SK-N-SH (cell line): ENCODE measurements around the gene MAST2. TPM values are rescaled to one million over a fixed set of nuclear protein-coding genes. Genes with fewer than 3 reads are reported as not detected.

Source experiments
- CTCF ChIA-PET: fragments of 300-600, 350-600 bp; formaldehyde crosslinking; extraction: SDS; loops from one replicate; lab custom pipeline; 2021; lab: Yijun Ruan, JAX
- POLR2A ChIA-PET: fragments of 350-600 bp; sonication (Branson Sonifier 250); formaldehyde crosslinking; extraction: SDS; loops from one replicate; lab custom pipeline; 2020; ENCODE audit warnings: antibody characterized with exemption, inconsistent platforms; lab: Yijun Ruan, JAX
- DNase-seq: peaks from one replicate; pipeline ENCODE4 v3.0.0; 2012
- H2AFZ ChIP-seq: fragments of 200-600 bp; sonication (generic); 2 replicates; pipeline ENCODE4 v1.8.1; 2016; ENCODE audit warnings: antibody characterized with exemption, mild to moderate bottlenecking, low read depth
- H3F3A ChIP-seq: fragments of 200-600 bp; sonication (generic); replicated peaks from 2 replicates; pipeline ENCODE3; 2016; ENCODE audit warnings: antibody characterized with exemption, mild to moderate bottlenecking; ENCODE audit not compliant: insufficient read depth
- H3K27ac ChIP-seq, 2 experiments: fragments of 200-500 bp in 1 of 2; fragments of 200-600 bp in 1 of 2; sonication (Bioruptor generic) in 1 of 2; sonication (generic), shearing (Covaris generic) in 1 of 2; 2 replicates each; pipeline versions ENCODE4 v1.5.1 to v1.6.1; 2014 to 2016; ENCODE audit warnings: low read depth in 2 of 2, inconsistent platforms in 1 of 2, low read length in 1 of 2, mild to moderate bottlenecking in 1 of 2, mixed read lengths in 1 of 2
- H3K27me3 ChIP-seq: fragments of 200-600 bp; sonication (generic), shearing (Covaris generic); 2 replicates; pipeline ENCODE4 v1.6.1; 2016; ENCODE audit warnings: mixed run types; ENCODE audit not compliant: insufficient read depth
- H3K36me3 ChIP-seq, 2 experiments: fragments of 200-500 bp in 1 of 2; fragments of 200-600 bp in 1 of 2; sonication (Bioruptor generic) in 1 of 2; sonication (generic) in 1 of 2; replicated peaks in 1 of 2; 2 replicates each; pipeline versions ENCODE3 to v1.5.1; 2014 to 2016; ENCODE audit warnings: low read length in 1 of 2, mild to moderate bottlenecking in 1 of 2; ENCODE audit not compliant: insufficient read depth in 2 of 2, control insufficient read depth in 1 of 2
- H3K4me1 ChIP-seq, 2 experiments: fragments of 200-500 bp in 1 of 2; fragments of 200-600 bp in 1 of 2; sonication (Bioruptor generic) in 1 of 2; sonication (generic), shearing (Covaris generic) in 1 of 2; 2 replicates each; pipeline versions ENCODE4 v1.5.1 to v1.6.1; 2014 to 2016; ENCODE audit warnings: low read depth in 1 of 2, low read length in 1 of 2, mixed run types in 1 of 2; ENCODE audit not compliant: insufficient read depth in 2 of 2, control insufficient read depth in 1 of 2
- H3K4me2 ChIP-seq: fragments of 200-600 bp; sonication (generic), shearing (Covaris generic); 2 replicates; pipeline ENCODE4 v1.6.1; 2017; ENCODE audit warnings: mixed run types
- H3K4me3 ChIP-seq, 2 experiments: fragments of 200-500 bp in 1 of 2; fragments of 200-600 bp in 1 of 2; sonication (Bioruptor generic) in 1 of 2; sonication (generic), shearing (Covaris generic) in 1 of 2; 2 replicates each; pipeline versions ENCODE4 v1.5.1 to v1.8.1; 2014 to 2016; ENCODE audit warnings: low read depth in 2 of 2, inconsistent platforms in 1 of 2, low read length in 1 of 2, mild to moderate bottlenecking in 1 of 2, mixed read lengths in 1 of 2, moderate library complexity in 1 of 2
- H3K79me2 ChIP-seq: fragments of 200-600 bp; sonication (generic); 2 replicates; pipeline ENCODE4 v1.8.1; 2017; ENCODE audit warnings: mild to moderate bottlenecking; ENCODE audit not compliant: insufficient read depth
- H3K9ac ChIP-seq: fragments of 200-600 bp; sonication (generic); 2 replicates; pipeline ENCODE4 v1.6.1; 2017; ENCODE audit warnings: mixed run types
- H3K9me2 ChIP-seq: fragments of 200-600 bp; sonication (generic); 2 replicates; pipeline ENCODE4 v1.6.1; 2017; ENCODE audit warnings: mixed run types
- H3K9me3 ChIP-seq: fragments of 200-600 bp; sonication (generic); 2 replicates; pipeline ENCODE4 v1.6.1; 2017; ENCODE audit warnings: mixed run types, mild to moderate bottlenecking, moderate library complexity
- H4K20me1 ChIP-seq: fragments of 200-600 bp; sonication (generic); 2 replicates; pipeline ENCODE4 v1.6.1; 2017; ENCODE audit warnings: mild to moderate bottlenecking, mixed run types; ENCODE audit not compliant: insufficient read depth
- EP300 ChIP-seq, 2 experiments: IDR thresholded peaks; 2 replicates each; pipeline versions ENCODE4 v1.4.0 to v1.6.1; 2012; ENCODE audit warnings: borderline replicate concordance in 1 of 2, low read depth in 1 of 2, low read length in 1 of 2
- EZH2phosphoT487 ChIP-seq: fragments of 200-600 bp; sonication (generic); IDR thresholded peaks from 2 replicates; pipeline ENCODE4 v1.6.1; 2017; ENCODE audit warnings: low read depth, mixed run types, mild to moderate bottlenecking, antibody characterized with exemption, moderate library complexity, borderline replicate concordance
- FOSL2 ChIP-seq: IDR thresholded peaks from 2 replicates; pipeline ENCODE4 v1.4.0; 2012; ENCODE audit warnings: low read depth, mild to moderate bottlenecking, moderate library complexity, borderline replicate concordance
- FOXJ3 ChIP-seq: sonication (generic); formaldehyde crosslinking; IDR thresholded peaks from 2 replicates; pipeline ENCODE4 v1.5.1; 2020; ENCODE audit warnings: mild to moderate bottlenecking, missing genetic modification reagents
- GABPA ChIP-seq: IDR thresholded peaks from 2 replicates; pipeline ENCODE4 v1.4.0; 2012; ENCODE audit warnings: low read depth, mild to moderate bottlenecking
- GATA2 ChIP-seq: sonication (generic); formaldehyde crosslinking; IDR thresholded peaks from 2 replicates; pipeline ENCODE4 v1.5.0; 2020; ENCODE audit warnings: mild to moderate bottlenecking, missing genetic modification reagents
- JUND ChIP-seq: IDR thresholded peaks from 2 replicates; pipeline ENCODE4 v1.4.0; 2012
- MXI1 ChIP-seq: IDR thresholded peaks from 2 replicates; pipeline ENCODE4 v1.6.1; 2012; ENCODE audit warnings: mild to moderate bottlenecking, low read depth, low read length, improper control_type of control experiment
- NFIC ChIP-seq: IDR thresholded peaks from 2 replicates; pipeline ENCODE4 v1.4.0; 2012; ENCODE audit warnings: borderline replicate concordance
- POLR2AphosphoS5 ChIP-seq: IDR thresholded peaks from 2 replicates; pipeline ENCODE4 v1.6.1; 2012; ENCODE audit warnings: low read depth, low read length
- RCOR1 ChIP-seq: fragments of 150-350 bp; IDR thresholded peaks from 2 replicates; pipeline ENCODE4 v1.6.1; 2017; ENCODE audit warnings: antibody characterized with exemption, low read length
- RFX5 ChIP-seq: IDR thresholded peaks from 2 replicates; pipeline ENCODE4 v1.6.1; 2012; ENCODE audit warnings: mild to moderate bottlenecking, improper control_type of control experiment, low read length
- RXRA ChIP-seq: IDR thresholded peaks from 2 replicates; pipeline ENCODE4 v1.4.0; 2012; ENCODE audit warnings: low read depth, mild to moderate bottlenecking, borderline replicate concordance
- SIN3A ChIP-seq: IDR thresholded peaks from 2 replicates; pipeline ENCODE4 v1.6.1; 2012; ENCODE audit warnings: low read depth, mild to moderate bottlenecking, low read length, moderate library complexity, borderline replicate concordance
- SMC3 ChIP-seq: IDR thresholded peaks from 2 replicates; pipeline ENCODE4 v1.6.1; 2012; ENCODE audit warnings: low read depth, low read length, improper control_type of control experiment
- TCF12 ChIP-seq: IDR thresholded peaks from 2 replicates; pipeline ENCODE4 v1.4.0; 2012
- TEAD4 ChIP-seq: IDR thresholded peaks from 2 replicates; pipeline ENCODE4 v1.4.0; 2012; ENCODE audit warnings: mild to moderate bottlenecking, borderline replicate concordance; ENCODE audit not compliant: insufficient read depth
- YY1 ChIP-seq: IDR thresholded peaks from 2 replicates; pipeline ENCODE4 v1.4.0; 2012; ENCODE audit warnings: low read depth, mild to moderate bottlenecking
- WGBS: methylation state at CpG from one replicate; pipeline ENCODE4 v1.1.6; 2017; ENCODE audit warnings: low lambda C conversion rate; 5-methylcytosine and 5-hydroxymethylcytosine counted together
- polyA plus RNA-seq, 3 experiments: library from polyadenylated mRNA; depleted of rRNA; stranded (reverse); fragments of >200 nt; gene quantifications; 2 replicates each; pipeline ENCODE4 v1.2.3, GENCODE V29; 2012
- TF ChIP-seq, protein P1 (sequence below): IDR thresholded peaks from 2 replicates; pipeline ENCODE4; 2012
- TF ChIP-seq, protein P2 (sequence below): IDR thresholded peaks from 2 replicates; pipeline ENCODE4 v1.4.0; 2012; ENCODE audit warnings: low read depth, borderline replicate concordance
- TF ChIP-seq, protein P3 (sequence below): IDR thresholded peaks from 2 replicates; pipeline ENCODE4 v1.4.0; 2012; ENCODE audit warnings: low read depth
- TF ChIP-seq, protein P4 (sequence below): IDR thresholded peaks from 2 replicates; pipeline ENCODE4 v1.4.0; 2012; ENCODE audit warnings: low read depth, borderline replicate concordance
- TF ChIP-seq, protein P5 (sequence below): fragments of 150-350 bp; IDR thresholded peaks from 2 replicates; pipeline ENCODE4 v1.6.1; 2016; ENCODE audit warnings: mild to moderate bottlenecking, low read depth, low read length

The MAST2 gene
- polyA plus RNA-seq, 1 of the 3 experiments (the other 2 are of a cell fraction): 53.4 TPM

DNA sequence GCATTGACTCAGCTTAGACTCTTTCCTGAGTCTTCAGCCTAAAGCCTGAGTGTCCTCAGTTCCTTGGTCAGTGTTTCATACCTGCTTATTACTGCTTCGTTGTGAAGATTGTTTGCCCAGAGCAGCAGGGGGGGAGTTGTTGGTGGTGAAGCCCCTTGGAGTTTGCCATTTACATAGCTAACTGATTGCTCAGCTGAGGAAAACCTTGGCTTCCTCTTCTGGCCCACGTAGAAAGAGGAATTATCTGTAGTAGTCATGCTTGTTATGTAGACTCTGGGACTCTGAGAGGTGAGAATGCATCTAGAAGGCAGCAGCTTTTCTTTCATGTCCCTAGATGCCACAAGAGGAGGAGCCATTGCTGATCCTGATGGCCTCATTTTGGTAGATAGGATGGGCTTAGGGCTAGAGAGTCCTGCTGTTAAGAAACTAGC, 125.9 kb downstream of the MAST2 start:
- Histone ChIP-seq H3K9ac (peak overlapping the region; percentile 27; the same call in 1 of the 2 replicates), H3K36me3 (no peaks in the 10 kb centered on the region), H3K4me3 (no peak overlapping the region), H3K9me3 (no peaks in the 10 kb centered on the region), H3F3A (peaks cover 21% of the 10 kb centered on the region), H3K4me2 (peak overlapping the region; percentile 47), H3K27ac (peak overlapping the region in 1 of 2 experiments; percentile 68; a peak in 2 of 4 replicates), H3K9me2 (no peaks in the 10 kb centered on the region), H3K4me1 (peaks cover 2 to 30% of the 10 kb centered on the region in 2 experiments; a peak in 2 of 4 replicates), H3K27me3 (no peaks in the 10 kb centered on the region), H4K20me1 (no peaks in the 10 kb centered on the region), H3K79me2 (peaks cover 32% of the 10 kb centered on the region), H2AFZ (no peak overlapping the region)
- WGBS: 11% methylated on average over 2 of the region's 2 CpGs
- peak; percentile 41; the same call in 1 of the 2 replicates for TF ChIP-seq TCF12
- no peak for TF ChIP-seq RCOR1
- no peak for TF ChIP-seq FOXJ3 (CRISPR knock-in tag)
- TF ChIP-seq, protein P1, sequence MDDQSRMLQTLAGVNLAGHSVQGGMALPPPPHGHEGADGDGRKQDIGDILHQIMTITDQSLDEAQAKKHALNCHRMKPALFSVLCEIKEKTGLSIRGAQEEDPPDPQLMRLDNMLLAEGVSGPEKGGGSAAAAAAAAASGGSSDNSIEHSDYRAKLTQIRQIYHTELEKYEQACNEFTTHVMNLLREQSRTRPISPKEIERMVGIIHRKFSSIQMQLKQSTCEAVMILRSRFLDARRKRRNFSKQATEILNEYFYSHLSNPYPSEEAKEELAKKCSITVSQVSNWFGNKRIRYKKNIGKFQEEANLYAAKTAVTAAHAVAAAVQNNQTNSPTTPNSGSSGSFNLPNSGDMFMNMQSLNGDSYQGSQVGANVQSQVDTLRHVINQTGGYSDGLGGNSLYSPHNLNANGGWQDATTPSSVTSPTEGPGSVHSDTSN: no peak
- TF ChIP-seq SMC3: no peak
- TF ChIP-seq, protein P2, sequence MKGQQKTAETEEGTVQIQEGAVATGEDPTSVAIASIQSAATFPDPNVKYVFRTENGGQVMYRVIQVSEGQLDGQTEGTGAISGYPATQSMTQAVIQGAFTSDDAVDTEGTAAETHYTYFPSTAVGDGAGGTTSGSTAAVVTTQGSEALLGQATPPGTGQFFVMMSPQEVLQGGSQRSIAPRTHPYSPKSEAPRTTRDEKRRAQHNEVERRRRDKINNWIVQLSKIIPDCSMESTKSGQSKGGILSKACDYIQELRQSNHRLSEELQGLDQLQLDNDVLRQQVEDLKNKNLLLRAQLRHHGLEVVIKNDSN: no peak
- peak; percentile 83 for TF ChIP-seq TEAD4
- no peak for TF ChIP-seq YY1
- TF ChIP-seq FOSL2: peak; percentile 53; the same call in 1 of the 2 replicates
- TF ChIP-seq RXRA: no peak
- TF ChIP-seq, protein P3, sequence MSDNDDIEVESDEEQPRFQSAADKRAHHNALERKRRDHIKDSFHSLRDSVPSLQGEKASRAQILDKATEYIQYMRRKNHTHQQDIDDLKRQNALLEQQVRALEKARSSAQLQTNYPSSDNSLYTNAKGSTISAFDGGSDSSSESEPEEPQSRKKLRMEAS: peak; percentile 41; the same call in 1 of the 2 replicates
- peak in 1 of 2 experiments; percentile 65; a peak in 1 of 4 replicates for TF ChIP-seq EP300 (IDR thresholded peaks at IDR 0.05; ENCODE audit: borderline replicate concordance in 1 of 2, low read depth in 1 of 2, low read length in 1 of 2)
- peak; percentile 58; the same call in 1 of the 2 replicates for TF ChIP-seq NFIC
- TF ChIP-seq GATA2: no peak
- no peak for TF ChIP-seq EZH2phosphoT487
- TF ChIP-seq POLR2AphosphoS5: peak; percentile 43; the same call in 1 of the 2 replicates
- TF ChIP-seq, protein P4, sequence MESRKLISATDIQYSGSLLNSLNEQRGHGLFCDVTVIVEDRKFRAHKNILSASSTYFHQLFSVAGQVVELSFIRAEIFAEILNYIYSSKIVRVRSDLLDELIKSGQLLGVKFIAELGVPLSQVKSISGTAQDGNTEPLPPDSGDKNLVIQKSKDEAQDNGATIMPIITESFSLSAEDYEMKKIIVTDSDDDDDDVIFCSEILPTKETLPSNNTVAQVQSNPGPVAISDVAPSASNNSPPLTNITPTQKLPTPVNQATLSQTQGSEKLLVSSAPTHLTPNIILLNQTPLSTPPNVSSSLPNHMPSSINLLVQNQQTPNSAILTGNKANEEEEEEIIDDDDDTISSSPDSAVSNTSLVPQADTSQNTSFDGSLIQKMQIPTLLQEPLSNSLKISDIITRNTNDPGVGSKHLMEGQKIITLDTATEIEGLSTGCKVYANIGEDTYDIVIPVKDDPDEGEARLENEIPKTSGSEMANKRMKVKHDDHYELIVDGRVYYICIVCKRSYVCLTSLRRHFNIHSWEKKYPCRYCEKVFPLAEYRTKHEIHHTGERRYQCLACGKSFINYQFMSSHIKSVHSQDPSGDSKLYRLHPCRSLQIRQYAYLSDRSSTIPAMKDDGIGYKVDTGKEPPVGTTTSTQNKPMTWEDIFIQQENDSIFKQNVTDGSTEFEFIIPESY: no peak
- TF ChIP-seq MXI1: no peak
- peak; percentile 58 for TF ChIP-seq JUND
- no peak for TF ChIP-seq GABPA
- TF ChIP-seq, protein P5, sequence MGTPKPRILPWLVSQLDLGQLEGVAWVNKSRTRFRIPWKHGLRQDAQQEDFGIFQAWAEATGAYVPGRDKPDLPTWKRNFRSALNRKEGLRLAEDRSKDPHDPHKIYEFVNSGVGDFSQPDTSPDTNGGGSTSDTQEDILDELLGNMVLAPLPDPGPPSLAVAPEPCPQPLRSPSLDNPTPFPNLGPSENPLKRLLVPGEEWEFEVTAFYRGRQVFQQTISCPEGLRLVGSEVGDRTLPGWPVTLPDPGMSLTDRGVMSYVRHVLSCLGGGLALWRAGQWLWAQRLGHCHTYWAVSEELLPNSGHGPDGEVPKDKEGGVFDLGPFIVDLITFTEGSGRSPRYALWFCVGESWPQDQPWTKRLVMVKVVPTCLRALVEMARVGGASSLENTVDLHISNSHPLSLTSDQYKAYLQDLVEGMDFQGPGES: no peak
- no peak for TF ChIP-seq SIN3A
- no peak for TF ChIP-seq RFX5
- CTCF ChIA-PET: interaction anchor here (0.6 to 1.4 kb wide), 2 partner anchors 12 to 15 kb away, joined by 3 read pairs; no protein-coding TSS in a partner anchor
- POLR2A ChIA-PET: no interaction called here
- no peak for DNase-seq
